ENCODE data around the gene CPZ.

The CPZ gene

DNA sequence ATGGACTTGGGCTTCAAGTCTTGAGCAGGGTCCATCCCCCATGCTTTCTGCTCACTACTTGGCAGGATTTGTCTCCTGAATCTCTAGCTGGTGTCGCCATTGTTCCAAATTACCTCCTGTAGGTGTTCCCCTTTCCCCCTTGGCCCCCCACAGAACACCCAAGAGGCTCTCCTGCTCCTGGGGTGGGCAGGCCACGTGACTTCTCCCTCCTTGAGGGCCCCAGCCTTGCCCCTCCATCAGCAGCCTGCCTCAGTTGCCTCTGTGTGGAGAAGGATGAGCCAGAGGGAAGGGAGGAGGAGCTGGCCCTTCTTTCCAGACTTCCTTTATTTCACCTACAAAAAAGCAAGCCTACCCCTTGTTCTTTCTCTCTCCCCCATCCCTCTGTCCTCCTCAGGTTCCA is 10.5 kb upstream of the CPZ start:
- TF ChIP-seq, protein P1, sequence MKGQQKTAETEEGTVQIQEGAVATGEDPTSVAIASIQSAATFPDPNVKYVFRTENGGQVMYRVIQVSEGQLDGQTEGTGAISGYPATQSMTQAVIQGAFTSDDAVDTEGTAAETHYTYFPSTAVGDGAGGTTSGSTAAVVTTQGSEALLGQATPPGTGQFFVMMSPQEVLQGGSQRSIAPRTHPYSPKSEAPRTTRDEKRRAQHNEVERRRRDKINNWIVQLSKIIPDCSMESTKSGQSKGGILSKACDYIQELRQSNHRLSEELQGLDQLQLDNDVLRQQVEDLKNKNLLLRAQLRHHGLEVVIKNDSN (IDR thresholded peaks at IDR 0.05): no peak
- TF ChIP-seq TEAD4 (IDR thresholded peaks at IDR 0.05) (no peak), TAF1 (IDR thresholded peaks at IDR 0.05; ENCODE audit: low read depth) (no peak), ZBTB7A (IDR thresholded peaks at IDR 0.05; ENCODE audit: low read depth) (no peak), CREB1 (IDR thresholded peaks at IDR 0.05; ENCODE audit: low read depth) (no peak), EGR1 (IDR thresholded peaks at IDR 0.05) (no peak), NFIC (IDR thresholded peaks at IDR 0.05) (no peak), FOXM1 (IDR thresholded peaks at IDR 0.05; ENCODE audit: borderline replicate concordance, low read depth) (no peak), YY1 (IDR thresholded peaks at IDR 0.05; ENCODE audit: low read depth) (no peak), RAD21 (IDR thresholded peaks at IDR 0.05; ENCODE audit: low read depth) (no peak), CEBPB (IDR thresholded peaks at IDR 0.05) (no peak), TCF12 (IDR thresholded peaks at IDR 0.05; ENCODE audit: low read depth) (no peak)
- TF ChIP-seq, protein P2, sequence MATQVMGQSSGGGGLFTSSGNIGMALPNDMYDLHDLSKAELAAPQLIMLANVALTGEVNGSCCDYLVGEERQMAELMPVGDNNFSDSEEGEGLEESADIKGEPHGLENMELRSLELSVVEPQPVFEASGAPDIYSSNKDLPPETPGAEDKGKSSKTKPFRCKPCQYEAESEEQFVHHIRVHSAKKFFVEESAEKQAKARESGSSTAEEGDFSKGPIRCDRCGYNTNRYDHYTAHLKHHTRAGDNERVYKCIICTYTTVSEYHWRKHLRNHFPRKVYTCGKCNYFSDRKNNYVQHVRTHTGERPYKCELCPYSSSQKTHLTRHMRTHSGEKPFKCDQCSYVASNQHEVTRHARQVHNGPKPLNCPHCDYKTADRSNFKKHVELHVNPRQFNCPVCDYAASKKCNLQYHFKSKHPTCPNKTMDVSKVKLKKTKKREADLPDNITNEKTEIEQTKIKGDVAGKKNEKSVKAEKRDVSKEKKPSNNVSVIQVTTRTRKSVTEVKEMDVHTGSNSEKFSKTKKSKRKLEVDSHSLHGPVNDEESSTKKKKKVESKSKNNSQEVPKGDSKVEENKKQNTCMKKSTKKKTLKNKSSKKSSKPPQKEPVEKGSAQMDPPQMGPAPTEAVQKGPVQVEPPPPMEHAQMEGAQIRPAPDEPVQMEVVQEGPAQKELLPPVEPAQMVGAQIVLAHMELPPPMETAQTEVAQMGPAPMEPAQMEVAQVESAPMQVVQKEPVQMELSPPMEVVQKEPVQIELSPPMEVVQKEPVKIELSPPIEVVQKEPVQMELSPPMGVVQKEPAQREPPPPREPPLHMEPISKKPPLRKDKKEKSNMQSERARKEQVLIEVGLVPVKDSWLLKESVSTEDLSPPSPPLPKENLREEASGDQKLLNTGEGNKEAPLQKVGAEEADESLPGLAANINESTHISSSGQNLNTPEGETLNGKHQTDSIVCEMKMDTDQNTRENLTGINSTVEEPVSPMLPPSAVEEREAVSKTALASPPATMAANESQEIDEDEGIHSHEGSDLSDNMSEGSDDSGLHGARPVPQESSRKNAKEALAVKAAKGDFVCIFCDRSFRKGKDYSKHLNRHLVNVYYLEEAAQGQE (IDR thresholded peaks at IDR 0.05; ENCODE audit: low read depth): no peak
- TF ChIP-seq, protein P3, sequence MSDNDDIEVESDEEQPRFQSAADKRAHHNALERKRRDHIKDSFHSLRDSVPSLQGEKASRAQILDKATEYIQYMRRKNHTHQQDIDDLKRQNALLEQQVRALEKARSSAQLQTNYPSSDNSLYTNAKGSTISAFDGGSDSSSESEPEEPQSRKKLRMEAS (IDR thresholded peaks at IDR 0.05): no peak

DNA sequence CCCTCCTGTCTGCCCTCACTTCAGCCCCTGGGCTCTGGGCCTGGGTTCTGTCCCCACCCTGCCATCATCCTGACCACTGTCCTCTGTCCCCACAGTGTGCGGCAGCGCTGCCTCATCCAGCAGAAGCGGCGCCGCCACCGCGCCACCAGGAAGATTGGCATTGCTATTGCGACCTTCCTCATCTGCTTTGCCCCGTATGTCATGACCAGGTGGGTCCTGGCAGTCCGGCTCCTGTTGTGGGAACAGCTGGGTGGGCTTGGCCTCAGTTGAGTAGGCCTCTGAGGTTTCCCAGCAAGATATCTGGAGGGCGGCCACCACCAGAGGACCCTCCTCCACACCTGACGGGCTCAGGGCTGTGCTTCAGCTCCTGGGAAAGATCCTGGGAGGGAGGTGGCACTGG is 10.1 kb upstream of the CPZ start:
- TF ChIP-seq TAF1 (IDR thresholded peaks at IDR 0.05; ENCODE audit: low read depth) (no peak), EP300 (IDR thresholded peaks at IDR 0.05; ENCODE audit: borderline replicate concordance) (no peak), RAD21 (IDR thresholded peaks at IDR 0.05; ENCODE audit: low read depth) (no peak), ZBTB7A (IDR thresholded peaks at IDR 0.05; ENCODE audit: low read depth) (no peak), FOXM1 (IDR thresholded peaks at IDR 0.05; ENCODE audit: borderline replicate concordance, low read depth) (no peak), TCF12 (IDR thresholded peaks at IDR 0.05; ENCODE audit: low read depth) (no peak), NFIC (IDR thresholded peaks at IDR 0.05) (no peak), EGR1 (IDR thresholded peaks at IDR 0.05) (no peak), CREB1 (IDR thresholded peaks at IDR 0.05; ENCODE audit: low read depth) (no peak), TEAD4 (IDR thresholded peaks at IDR 0.05) (no peak), YY1 (IDR thresholded peaks at IDR 0.05; ENCODE audit: low read depth) (no peak), CEBPB (IDR thresholded peaks at IDR 0.05) (no peak)
- TF ChIP-seq, protein P1 (IDR thresholded peaks at IDR 0.05): no peak
- TF ChIP-seq, protein P3 (IDR thresholded peaks at IDR 0.05): no peak

DNA sequence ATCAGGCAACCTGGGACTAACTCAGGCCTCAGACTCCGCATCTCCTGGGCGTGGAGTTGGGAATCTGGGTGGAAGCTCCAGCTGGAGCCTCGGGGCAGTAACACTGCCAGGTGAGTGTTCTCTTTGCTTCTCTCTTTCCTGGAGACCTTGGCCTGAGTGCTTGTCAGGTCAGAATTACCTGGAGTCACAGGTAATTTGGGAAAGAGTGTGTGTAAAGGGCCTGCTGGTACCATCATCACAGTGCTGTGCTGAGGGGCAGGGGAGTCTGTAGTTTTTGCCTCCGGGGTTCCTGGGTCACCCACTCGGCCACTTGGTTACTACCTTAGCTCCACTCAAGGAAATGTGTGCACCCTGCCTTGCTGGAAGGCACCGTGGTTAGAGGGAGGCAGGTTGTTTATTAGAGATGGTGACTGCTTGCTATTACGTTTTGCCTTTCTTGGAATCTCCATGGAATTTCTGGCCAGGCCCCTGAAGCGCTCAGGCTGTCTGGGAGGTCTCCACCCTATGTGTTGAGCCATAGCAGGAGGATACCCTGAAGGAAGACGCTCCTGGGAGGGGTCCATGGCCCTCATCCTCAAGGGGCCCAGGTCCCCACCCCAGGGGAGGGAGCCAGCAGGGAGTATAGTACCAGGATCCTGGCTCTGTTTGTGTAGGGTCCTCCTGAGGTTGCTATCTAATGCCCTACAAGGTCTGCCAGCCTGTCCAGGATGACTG is 9.5 kb upstream of the CPZ start:
- no peak for TF ChIP-seq EP300 (IDR thresholded peaks at IDR 0.05; ENCODE audit: borderline replicate concordance)
- TF ChIP-seq CREB1 (IDR thresholded peaks at IDR 0.05; ENCODE audit: low read depth): no peak
- TF ChIP-seq, protein P1 (IDR thresholded peaks at IDR 0.05): no peak
- TF ChIP-seq, protein P3 (IDR thresholded peaks at IDR 0.05): no peak
- no peak for TF ChIP-seq TEAD4 (IDR thresholded peaks at IDR 0.05)
- TF ChIP-seq EGR1 (IDR thresholded peaks at IDR 0.05): no peak
- no peak for TF ChIP-seq TCF12 (IDR thresholded peaks at IDR 0.05; ENCODE audit: low read depth)
- TF ChIP-seq FOXM1 (IDR thresholded peaks at IDR 0.05; ENCODE audit: borderline replicate concordance, low read depth): no peak
- TF ChIP-seq YY1 (IDR thresholded peaks at IDR 0.05; ENCODE audit: low read depth): no peak

DNA sequence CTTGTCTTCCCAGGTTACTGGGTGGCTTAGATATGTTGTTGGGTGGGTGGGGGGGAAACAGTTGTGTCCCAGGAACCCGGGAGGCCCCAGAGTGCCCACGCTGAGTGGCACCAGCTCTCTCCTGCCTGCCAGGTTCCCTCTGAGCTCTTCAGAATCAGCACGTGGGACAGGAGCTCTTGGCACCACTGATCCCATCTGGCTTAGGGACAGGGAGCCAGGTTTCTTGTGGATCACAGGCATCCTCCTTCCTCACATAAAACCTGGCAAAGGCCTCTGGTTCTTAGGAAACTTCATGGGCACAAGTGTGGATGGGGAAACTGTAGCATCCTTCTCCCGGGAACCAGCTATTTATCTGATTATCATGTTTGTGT is 8.9 kb upstream of the CPZ start:
- TF ChIP-seq EP300 (IDR thresholded peaks at IDR 0.05; ENCODE audit: borderline replicate concordance): no peak
- TF ChIP-seq, protein P1 (IDR thresholded peaks at IDR 0.05): no peak
- TF ChIP-seq CREB1 (IDR thresholded peaks at IDR 0.05; ENCODE audit: low read depth): no peak
- no peak for TF ChIP-seq TEAD4 (IDR thresholded peaks at IDR 0.05)
- no peak for TF ChIP-seq FOXM1 (IDR thresholded peaks at IDR 0.05; ENCODE audit: borderline replicate concordance, low read depth)
- no peak for TF ChIP-seq CEBPB (IDR thresholded peaks at IDR 0.05)
- TF ChIP-seq RAD21 (IDR thresholded peaks at IDR 0.05; ENCODE audit: low read depth): no peak
- TF ChIP-seq YY1 (IDR thresholded peaks at IDR 0.05; ENCODE audit: low read depth): no peak
- TF ChIP-seq, protein P3 (IDR thresholded peaks at IDR 0.05): no peak
- no peak for TF ChIP-seq TCF12 (IDR thresholded peaks at IDR 0.05; ENCODE audit: low read depth)
- no peak for TF ChIP-seq EGR1 (IDR thresholded peaks at IDR 0.05)
- no peak for TF ChIP-seq NFIC (IDR thresholded peaks at IDR 0.05)
- no peak for TF ChIP-seq TAF1 (IDR thresholded peaks at IDR 0.05; ENCODE audit: low read depth)

DNA sequence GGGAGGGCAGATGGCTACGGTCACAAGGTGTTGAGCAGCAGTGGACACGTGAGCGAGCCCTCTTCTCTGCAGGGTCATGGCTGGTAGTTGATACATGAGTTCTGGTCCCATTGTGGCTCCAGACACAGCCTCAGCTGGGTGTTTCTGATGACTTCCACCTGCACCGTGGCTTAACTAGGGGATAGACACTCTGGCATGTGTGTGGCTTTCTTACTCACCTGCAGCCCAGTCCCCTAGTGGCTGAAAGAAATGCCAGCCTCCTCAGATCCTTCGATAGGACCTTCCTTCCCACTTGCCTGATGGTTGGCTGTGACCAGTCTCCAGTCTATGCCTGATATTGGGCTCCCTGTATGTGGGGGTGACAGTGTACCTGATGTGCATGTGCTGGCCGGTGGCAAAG is 7.4 kb upstream of the CPZ start:
- no peak for TF ChIP-seq TCF12 (IDR thresholded peaks at IDR 0.05; ENCODE audit: low read depth)
- no peak for TF ChIP-seq FOXM1 (IDR thresholded peaks at IDR 0.05; ENCODE audit: borderline replicate concordance, low read depth)
- TF ChIP-seq, protein P1 (IDR thresholded peaks at IDR 0.05): no peak
- no peak for TF ChIP-seq CEBPB (IDR thresholded peaks at IDR 0.05)
- no peak for TF ChIP-seq NFIC (IDR thresholded peaks at IDR 0.05)

All from Ishikawa (cell line).